ENCODE data around the gene EPB41L1.
A peak's percentile ranks its signal among the peaks of the same experiment; 100 is the strongest.

EPB41L1 gene

GRCh38 chr20:36231331-36231730, 76.8 kb downstream of the EPB41L1 start:
- DNase-seq, result no peak

GRCh38 chr20:36234771-36235320, 80.3 kb downstream of the EPB41L1 start:
- no peak for DNase-seq

GRCh38 chr20:36235892-36236785, 81.6 kb downstream of the EPB41L1 start, which contains the start of gene AAR2:
Gene AAR2, plus strand, starts transcription at chr20:36236478. Its CDS starts 3,391 bp downstream, at chr20:36239869.
- DNase-seq, result peak; percentile 63

DNA sequence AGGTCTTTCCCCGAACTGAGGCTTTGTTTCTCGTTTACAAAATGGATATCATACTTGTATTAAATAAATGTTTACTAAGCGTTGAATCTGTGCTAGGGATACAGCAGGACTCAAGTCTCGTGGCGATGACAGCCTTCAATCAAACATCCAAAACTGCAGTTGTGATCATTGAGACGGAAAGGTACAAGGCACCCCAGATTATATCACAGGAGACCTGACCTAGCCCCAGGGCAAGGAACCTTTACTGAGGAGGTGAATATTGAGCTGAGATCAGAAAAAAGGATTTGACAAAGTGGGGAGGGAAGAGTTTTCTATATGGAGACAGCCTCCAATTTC, 82.2 kb downstream of the EPB41L1 start:
- DNase-seq, result no peak

- DNase-seq, result no peak
Observed at GRCh38 chr20:36237477-36237876, 82.9 kb downstream of the EPB41L1 start.

DNA sequence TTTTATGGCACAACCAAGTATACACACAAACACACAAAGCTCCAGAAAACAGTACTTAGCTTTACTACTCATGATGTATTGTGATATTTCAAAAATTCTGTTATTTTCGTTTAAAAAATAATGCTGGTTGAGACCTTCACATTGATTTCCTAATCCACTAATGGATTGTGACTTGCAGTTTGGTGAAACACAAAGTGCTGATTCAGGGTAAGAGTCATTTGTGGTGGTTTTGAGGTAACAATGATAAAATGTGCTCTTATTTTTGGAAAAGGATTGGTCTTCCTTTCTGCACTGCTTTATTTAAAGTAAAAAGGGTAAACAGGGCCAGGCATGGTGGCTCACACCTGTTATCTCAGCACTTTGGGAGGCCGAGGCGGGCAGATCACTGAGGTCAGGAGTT, 83.6 kb downstream of the EPB41L1 start:
- DNase-seq, result no peak

DNA sequence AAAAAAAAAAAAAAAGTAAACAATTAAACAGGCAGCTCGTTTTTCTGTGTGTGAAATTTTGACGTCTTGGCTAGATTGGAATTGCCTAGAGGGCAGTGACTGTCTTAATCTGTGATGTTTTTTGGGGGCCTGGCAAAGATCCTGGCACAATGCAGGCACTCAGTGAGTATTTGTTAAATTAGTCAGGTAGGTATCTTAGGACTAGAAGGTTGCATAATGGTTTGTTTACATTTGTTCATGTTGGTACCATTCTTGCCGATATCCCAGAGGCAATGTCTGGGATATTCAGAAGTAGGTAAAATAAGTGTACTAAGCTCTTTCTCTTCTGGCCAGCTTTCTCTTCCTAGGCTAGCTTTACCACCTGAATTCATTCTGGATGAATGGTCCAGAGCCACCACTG, 84.2 kb downstream of the EPB41L1 start:
- no peak for DNase-seq

GRCh38 chr20:36240076-36240475, 85.5 kb downstream of the EPB41L1 start:
- no peak for DNase-seq

DNA sequence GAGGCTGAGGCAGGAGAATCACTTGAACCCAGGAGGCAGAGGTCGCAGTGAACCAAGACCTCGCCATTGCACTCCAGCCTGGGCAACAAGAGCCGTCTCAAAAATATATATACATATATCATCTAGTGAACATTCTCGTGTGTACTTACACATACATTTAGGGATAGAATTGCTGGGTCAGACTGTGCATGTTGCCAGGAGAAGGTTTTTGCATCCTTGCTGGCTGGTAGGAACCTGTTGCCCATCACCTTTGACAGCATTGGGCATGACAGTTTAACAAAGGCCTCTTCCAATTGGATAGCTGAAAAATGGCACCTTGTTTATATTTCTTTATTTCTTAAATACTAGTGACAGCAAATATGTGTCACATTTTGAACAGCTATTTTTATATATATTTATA, 87.1 kb downstream of the EPB41L1 start:
- no peak for DNase-seq

DNA sequence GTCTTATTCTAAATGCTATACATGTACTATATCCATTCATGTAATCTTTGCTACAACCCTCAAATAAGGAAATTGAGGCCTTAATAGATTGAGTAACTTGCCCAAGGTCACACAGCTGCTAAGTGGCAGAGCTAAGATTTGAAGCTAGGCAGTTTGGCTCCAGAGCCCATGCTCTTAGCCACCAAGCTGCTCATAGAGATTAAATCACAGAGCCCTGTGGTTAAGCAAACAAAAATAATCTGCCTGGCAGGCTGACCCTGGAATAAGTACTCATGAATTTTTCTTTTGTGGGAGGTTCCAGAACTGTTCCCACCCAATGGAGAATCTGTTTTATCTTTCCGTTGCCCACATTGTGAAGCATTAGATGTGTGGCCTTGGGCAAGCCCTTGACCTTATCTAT, 89.2 kb downstream of the EPB41L1 start:
- no peak for DNase-seq

DNA sequence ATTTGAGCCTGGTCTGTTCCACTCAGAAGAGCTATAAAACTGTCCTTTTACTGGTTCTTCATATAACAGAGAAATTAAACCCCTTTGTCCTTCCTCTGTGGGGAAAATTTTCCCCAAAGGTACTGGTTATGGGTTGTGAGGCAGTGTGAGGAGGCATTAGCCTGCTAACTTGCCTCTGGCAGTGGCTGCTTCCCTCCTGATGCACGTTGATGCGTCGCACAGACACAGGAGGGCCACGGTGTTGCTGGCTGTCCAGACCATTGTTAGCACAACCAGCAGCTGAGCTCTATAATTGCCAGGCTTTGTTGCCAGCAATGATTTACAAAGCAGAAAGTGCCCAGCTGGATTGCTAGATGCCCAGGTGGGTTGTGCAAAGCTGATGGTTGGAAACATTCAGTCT, 91.9 kb downstream of the EPB41L1 start:
- no peak for DNase-seq

- DNase-seq, result no peak
Observed at GRCh38 chr20:36248836-36249235, 94.3 kb downstream of the EPB41L1 start.

- no peak for DNase-seq
Observed at GRCh38 chr20:36249450-36249849, 94.9 kb downstream of the EPB41L1 start.

- no peak for DNase-seq
Observed at GRCh38 chr20:36251426-36251825, 96.9 kb downstream of the EPB41L1 start.

GRCh38 chr20:36252511-36252910, 98.0 kb downstream of the EPB41L1 start:
- no peak for DNase-seq

DNA sequence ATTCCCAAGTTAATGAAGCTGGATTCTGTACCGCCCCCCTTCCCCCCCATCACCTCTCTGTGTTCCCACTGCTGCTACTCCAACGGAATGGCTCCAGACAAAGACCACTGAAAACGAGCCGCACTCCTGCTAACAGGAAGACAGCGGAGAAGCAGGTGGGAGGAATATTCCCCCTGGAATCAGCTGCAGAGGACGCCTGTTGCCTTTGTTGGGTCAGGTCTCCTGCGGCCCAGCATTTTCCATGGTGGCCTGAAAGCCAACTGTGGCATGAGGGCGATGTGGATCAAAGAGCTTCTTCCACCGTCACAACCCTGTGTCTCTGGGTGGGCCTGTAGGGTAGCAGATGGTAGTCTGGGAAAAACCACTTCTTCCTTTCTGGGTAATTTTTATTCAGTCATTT, 98.5 kb downstream of the EPB41L1 start:
- no peak for DNase-seq

DNA sequence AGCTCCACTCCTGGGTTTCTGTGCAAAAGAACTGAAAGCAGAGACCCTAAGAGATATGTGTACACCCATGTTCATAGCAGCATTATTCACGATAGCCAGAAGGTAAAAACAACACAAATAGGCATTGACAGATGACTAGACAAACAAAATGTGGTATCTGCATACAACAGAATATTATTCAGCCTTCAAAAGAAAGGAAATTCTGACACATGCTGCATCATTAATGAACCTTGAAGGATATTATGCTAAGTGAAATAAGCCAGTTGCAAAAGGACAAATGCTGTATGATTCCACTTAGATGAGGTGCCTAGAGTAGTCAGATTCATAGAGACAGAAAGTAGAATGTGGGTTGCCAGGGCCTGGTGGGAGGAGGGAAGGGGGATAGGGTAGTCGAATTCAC, 99.5 kb downstream of the EPB41L1 start:
- DNase-seq, result no peak

DNA sequence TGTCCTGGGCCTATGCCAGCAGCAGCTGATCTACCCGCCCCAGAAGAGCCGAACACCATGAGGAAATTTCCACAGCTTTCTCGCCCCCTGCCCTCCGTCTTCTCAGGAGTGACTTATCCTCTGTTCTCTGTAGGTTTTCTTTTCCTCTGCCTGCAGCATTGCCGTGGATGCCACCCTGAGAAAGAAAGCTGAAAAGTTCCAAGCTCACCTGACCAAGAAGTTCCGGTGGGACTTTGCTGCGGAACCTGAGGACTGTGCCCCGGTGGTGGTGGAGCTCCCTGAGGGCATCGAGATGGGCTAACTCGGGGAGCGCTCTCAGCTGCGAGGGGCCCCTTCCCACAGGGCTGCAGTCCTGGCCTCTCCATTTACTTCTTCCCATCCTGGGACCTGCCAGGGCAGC, 100.9 kb downstream of the EPB41L1 start:
- no peak for DNase-seq

GRCh38 chr20:36259177-36260061, 104.9 kb downstream of the EPB41L1 start:
- no peak for DNase-seq

DNA sequence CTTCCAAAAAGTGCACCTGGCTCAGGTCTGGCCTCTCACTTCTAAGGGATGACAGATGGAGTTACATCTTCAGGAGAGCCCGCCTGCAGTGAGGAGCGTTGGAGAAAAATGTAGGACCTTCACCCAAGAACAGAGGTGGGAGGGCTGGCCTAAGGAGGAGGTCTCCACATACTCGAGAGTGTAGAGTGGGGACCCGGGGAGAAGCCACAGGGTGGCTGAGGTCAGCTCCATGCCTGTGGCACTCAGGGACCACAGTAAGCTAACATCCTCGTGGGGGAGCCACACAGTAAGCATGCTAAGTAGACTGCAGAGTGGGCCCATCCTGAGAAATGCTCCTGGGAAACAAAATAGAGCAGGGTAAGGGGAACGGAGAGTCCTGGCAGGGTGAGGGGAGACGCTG, 105.8 kb downstream of the EPB41L1 start:
- DNase-seq, result no peak

DNA sequence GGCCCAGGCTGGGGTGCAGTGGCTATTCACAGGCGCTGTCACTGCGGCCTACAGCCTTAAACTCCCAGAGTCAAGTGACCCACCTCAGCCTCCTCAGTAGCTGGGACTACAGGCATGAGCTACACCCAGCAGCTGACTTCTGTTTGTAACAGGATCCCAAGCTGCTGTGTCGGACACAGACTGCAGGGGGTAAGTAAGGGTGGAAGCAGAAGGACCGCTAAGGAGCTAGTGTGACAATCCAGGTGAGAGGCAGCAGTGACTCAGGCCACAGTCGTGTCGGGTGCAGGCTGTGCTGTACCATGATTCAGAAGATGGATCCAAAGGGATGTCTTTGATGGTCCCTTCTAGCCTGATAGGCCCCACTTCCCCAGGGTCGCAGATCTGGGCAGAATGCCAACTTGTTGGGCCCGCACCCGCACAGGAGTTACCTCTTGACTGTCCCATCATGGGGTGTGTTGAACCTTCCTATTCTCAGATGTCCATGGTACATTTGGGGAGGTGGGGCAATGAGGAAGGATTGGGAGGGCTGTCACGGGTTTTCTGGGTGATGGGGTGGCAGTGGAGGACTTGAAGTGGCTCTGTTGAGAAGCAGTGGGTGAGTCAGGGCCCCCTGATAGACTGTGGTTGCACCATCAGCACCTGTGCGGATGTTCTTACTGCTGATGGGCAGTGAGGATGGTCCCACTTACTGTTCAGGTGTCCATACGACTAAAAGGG, 107.0 kb downstream of the EPB41L1 start:
- DNase-seq, result no peak

- no peak for DNase-seq
Observed at GRCh38 chr20:36262440-36262839, 107.9 kb downstream of the EPB41L1 start.
